ENCODE data around the gene SRGAP2C. TPM values are rescaled to one million over a fixed set of nuclear protein-coding genes. Genes with fewer than 3 reads are reported as not detected.
"Not testable (repeated sequence)": the region's sequence is repeated elsewhere in the genome, so short reads cannot be mapped to it uniquely, and the experiment has no call there.

Gene SRGAP2C
- polyA plus RNA-seq, 2 of the 4 experiments (the other 2 are of a cell fraction) = 5.8 to 8.3 TPM

DNA sequence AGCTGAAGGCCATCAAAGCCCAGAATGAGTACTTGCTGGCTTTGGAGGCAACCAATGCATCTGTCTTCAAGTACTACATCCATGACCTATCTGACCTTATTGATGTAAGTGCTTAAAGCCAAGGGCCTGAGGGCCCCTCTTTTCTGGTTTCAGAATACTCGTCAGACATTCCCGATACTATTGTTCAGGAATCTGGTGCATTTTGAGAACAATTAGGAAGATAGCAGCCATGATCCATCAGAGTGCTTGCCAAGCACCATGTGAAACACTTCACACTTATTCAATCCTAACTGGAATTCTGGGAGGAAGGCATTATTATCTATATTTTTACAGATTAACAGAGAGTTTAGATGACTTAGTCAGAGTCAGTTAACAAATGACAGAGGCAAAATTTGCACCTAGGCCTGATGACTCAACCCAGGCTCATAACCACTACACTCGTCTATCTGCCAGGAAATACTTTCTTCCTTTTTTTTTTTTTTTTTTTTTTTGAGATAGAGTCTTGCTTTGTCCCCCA lies 190.1 kb downstream of the SRGAP2C start:
- H3K27ac ChIP-seq; H3K4me3 ChIP-seq; H3K4me1 ChIP-seq; H3K4me2 ChIP-seq; CTCF ChIA-PET; POLR2A ChIA-PET; H3K9me3 ChIP-seq; DNase-seq (ENCODE audit: low read depth in 1 of 2, low spot score in 1 of 2); FAIRE-seq: not testable (repeated sequence)
- peak; percentile 23 to 56; a peak in 2 of 6 replicates for ATAC-seq
- 93% methylated on average over 2 of the region's 3 CpGs for WGBS (ENCODE audit: missing lambda C conversion rate)

DNA sequence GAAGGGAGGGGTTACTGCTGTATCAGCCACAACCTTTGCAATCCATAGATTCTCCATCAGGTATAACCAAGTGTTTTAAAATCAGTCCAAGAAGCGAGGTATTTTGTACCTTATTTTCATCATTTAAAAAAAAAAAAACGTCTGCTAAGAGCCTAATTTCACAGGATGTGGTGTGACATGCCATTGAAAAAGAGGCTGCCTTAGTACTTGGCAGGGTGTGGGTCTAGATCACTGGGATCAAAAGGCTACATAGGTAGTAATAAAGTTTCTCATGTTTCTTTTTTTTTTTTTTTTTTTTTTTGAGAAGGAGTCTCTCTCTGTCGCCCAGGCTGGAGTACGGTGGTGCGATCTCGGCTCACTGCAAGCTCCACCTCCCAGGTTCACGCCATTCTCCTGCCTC lies 192.2 kb downstream of the SRGAP2C start:
- H3K4me1 ChIP-seq; CTCF ChIA-PET; DNase-seq (ENCODE audit: low read depth in 1 of 2, low spot score in 1 of 2); H3K9me3 ChIP-seq; H3K4me3 ChIP-seq; FAIRE-seq; ATAC-seq; H3K4me2 ChIP-seq; H3K27ac ChIP-seq; POLR2A ChIA-PET: not testable (repeated sequence)
- 100% methylated on average over 1 of the region's 7 CpGs for WGBS (ENCODE audit: missing lambda C conversion rate)

DNA sequence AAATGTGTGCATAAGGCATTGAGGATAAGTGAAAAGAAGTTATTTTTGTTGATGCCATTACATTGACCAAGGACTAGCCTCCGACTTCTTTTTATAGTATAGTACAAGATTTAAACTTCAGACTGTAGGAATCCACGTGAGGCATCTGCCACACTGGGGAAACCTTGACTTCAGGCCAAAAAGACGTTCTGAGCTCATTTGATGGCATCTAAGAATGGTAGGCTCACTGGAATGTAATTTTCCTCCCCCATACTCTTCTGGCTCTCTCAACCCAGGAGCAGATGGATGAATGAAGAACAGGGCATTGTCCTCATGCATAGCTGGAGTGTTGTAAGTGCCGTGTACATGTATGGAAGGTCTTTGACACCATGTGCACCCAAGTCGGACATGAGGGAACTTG lies 194.0 kb downstream of the SRGAP2C start:
- CTCF ChIA-PET = not testable (repeated sequence)

DNA sequence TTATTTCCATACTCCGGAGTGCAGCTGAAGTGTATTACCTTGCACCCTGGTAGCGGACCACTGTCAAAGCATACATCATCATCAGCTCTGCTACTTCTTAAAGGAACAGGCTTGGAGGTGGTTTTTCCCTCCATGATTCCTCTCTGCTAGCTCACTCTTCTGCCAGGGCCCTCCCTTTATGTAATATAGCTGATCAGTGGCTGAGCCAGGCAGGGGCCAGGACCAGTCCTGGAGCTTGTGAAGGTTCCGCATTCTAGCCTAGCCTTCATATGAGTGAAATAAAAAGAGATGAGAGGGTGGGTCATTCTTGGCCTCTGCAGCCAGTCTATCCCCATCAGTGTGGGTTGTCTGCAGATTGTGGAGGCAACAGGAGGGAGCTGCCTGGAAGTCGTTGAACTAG lies 200.0 kb downstream of the SRGAP2C start:
- ATAC-seq; H3K4me2 ChIP-seq; H3K27ac ChIP-seq; H3K4me3 ChIP-seq; POLR2A ChIA-PET; H3K9me3 ChIP-seq; H3K4me1 ChIP-seq; DNase-seq (ENCODE audit: low read depth in 1 of 2, low spot score in 1 of 2); FAIRE-seq; CTCF ChIA-PET: not testable (repeated sequence)
- WGBS (ENCODE audit: missing lambda C conversion rate) = 94% methylated on average over 3 of the region's 4 CpGs

More for the DNA sequence above, 194.0 kb downstream of the SRGAP2C start:
- H3K27ac ChIP-seq; H3K4me3 ChIP-seq; H3K9me3 ChIP-seq; ATAC-seq; H3K4me2 ChIP-seq; DNase-seq (ENCODE audit: low read depth in 1 of 2, low spot score in 1 of 2); FAIRE-seq; H3K4me1 ChIP-seq; POLR2A ChIA-PET: not testable (repeated sequence)
- WGBS (ENCODE audit: missing lambda C conversion rate) = 91% methylated on average over 5 of the region's 5 CpGs

DNA sequence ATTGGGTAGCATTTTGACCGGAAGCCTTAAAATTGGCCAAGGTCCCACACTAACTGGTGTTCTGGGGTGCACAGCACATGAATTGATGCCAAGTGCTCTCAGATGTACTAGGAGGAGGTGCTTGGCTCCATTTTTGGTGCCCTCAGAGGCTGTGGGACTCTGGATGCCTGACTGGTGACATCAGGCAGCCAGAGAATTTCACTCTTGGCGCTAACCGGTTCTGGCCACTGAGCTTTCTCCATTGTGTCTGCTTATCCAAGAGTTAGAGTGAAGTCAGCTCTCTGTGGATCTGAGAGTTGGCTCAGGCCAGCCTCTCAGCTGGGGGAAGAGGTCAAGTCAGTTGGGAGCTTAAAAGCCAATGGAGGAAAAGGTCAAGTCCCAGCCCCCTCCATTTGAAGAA lies 200.4 kb downstream of the SRGAP2C start:
- H3K4me3 ChIP-seq; ATAC-seq; H3K27ac ChIP-seq; H3K4me1 ChIP-seq; DNase-seq (ENCODE audit: low read depth in 1 of 2, low spot score in 1 of 2); POLR2A ChIA-PET; CTCF ChIA-PET; H3K9me3 ChIP-seq; FAIRE-seq; H3K4me2 ChIP-seq: not testable (repeated sequence)
- no CpG with 5 or more reads among the region's 3 CpGs for WGBS (ENCODE audit: missing lambda C conversion rate)

DNA sequence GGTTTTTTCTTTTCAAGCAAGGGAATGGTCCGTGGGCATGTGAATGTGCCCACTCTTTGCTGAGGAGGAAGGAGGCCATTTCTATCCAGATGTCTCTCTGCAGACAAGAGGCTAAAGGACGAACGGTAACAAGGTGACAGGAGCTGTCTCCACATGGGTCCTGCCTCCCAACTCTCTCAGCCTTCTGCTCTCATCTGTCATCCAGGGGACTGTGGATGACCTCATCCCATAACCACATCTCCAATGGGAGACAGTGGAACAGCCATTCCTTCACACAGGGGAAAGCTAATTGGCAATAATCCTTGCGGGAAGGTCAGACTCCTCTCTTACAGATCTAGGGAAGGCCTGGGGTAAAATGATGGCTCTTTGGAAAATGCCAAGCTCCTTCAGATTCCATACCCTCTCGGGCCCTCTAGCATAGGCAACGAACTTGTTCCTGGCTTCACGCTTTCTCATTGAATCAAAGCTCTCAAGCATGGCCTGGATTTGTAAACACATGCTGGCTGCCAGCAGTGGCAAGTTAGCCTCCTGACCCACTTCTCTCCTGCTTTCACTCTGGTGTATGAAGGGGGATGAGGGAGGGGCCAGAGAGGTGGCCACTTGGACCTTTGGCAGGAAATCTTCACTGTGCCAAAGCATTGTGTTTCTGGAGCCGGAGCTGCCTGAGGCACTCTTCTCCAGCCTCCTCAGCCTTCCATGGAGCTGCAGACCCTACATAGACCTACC lies 201.0 kb downstream of the SRGAP2C start:
- H3K4me1 ChIP-seq; DNase-seq (ENCODE audit: low read depth in 1 of 2, low spot score in 1 of 2); H3K9me3 ChIP-seq; CTCF ChIA-PET; H3K4me2 ChIP-seq; POLR2A ChIA-PET; ATAC-seq; H3K27ac ChIP-seq; H3K4me3 ChIP-seq; FAIRE-seq: not testable (repeated sequence)
- 90% methylated on average over 3 of the region's 8 CpGs for WGBS (ENCODE audit: missing lambda C conversion rate)

DNA sequence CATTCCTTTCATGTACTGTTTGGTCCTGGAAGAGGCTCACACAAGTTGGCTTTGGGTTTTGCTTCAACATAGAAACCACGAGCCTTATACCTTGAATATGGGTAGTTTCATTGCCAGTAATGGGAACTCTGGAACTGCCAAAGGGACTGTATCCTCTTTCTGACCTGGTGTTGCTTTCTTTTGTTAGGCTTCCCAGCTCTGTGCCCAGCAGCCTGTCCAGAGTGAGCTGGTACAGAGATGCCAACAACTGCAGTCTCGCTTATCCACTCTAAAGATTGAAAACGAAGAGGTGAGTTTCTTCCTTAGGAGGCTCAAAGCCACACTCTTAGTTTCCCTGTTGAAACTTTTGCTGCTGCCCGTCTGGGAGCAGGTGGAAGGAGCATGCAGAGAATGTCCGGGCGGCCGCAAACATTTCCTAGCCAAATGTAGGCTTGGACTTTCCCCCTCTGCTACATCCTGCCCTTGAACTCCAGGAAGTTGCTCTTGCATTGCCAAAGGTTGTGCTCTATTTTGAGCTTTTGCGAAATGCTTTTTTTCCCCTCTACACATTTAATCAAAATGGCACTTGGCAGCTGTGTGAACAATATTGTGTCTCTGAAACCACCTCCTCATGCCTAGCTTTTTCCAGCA lies 201.7 kb downstream of the SRGAP2C start:
- H3K27ac ChIP-seq; DNase-seq (ENCODE audit: low read depth in 1 of 2, low spot score in 1 of 2); H3K4me2 ChIP-seq; CTCF ChIA-PET; H3K4me1 ChIP-seq; ATAC-seq; H3K9me3 ChIP-seq; FAIRE-seq; POLR2A ChIA-PET; H3K4me3 ChIP-seq: not testable (repeated sequence)
- no CpG with 5 or more reads among the region's 8 CpGs for WGBS (ENCODE audit: missing lambda C conversion rate)

DNA sequence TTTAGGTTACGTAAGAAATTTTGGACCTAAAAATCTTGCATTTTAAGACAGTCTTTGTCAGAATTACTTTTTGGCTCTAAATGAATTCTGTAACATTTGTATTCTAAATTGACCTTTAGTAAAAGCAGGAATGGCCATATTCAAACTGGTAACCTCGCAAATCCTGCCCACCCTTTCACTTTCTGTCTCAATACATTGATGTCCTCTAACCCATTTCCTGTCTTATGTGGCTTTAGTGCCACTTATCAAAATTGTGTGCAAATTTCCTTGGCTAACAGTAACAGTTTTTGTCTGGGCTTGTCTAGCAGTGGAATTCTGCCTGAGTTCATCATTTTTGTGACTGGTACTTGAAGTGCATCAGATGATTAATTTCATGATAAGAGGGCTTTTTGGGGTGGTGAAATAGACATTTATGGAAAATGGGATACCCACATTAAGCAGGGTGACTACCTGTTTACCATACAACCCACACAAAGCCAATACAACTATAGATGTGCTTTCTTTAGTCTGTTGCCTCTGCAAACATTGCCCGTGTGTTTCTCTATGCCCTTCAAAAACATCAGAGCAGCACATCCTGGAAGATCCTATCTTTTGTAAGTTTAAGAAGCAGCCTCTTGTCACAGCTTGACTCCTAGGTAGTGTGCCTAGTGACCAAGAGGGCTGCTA lies 205.3 kb downstream of the SRGAP2C start:
- H3K27ac ChIP-seq; DNase-seq (ENCODE audit: low read depth in 1 of 2, low spot score in 1 of 2); H3K4me1 ChIP-seq; H3K4me3 ChIP-seq; ATAC-seq; H3K9me3 ChIP-seq; CTCF ChIA-PET; H3K4me2 ChIP-seq; FAIRE-seq; POLR2A ChIA-PET: not testable (repeated sequence)
- no CpG with 5 or more reads among the region's 3 CpGs for WGBS (ENCODE audit: missing lambda C conversion rate)

DNA sequence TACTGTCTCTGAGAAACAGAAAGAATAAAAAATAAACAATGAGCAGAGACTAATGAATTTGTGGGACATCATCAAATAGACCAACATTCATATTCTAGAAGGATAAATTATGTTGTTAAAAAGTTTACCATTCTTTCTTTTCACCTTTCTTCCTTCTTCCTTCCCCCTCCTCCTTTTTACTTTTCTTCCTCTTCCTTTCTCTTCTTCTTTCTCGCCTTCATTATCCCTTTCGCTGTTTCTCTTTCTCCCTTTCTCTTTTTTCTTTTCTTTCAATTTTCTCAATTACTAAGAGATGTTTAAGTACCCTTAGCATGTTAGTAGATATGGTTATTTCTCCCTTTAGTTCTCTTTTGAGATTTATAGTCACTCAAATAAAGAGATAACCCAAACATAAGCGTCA lies 207.4 kb downstream of the SRGAP2C start:
- WGBS (ENCODE audit: missing lambda C conversion rate) = 94% methylated on average over 3 of the region's 3 CpGs

DNA sequence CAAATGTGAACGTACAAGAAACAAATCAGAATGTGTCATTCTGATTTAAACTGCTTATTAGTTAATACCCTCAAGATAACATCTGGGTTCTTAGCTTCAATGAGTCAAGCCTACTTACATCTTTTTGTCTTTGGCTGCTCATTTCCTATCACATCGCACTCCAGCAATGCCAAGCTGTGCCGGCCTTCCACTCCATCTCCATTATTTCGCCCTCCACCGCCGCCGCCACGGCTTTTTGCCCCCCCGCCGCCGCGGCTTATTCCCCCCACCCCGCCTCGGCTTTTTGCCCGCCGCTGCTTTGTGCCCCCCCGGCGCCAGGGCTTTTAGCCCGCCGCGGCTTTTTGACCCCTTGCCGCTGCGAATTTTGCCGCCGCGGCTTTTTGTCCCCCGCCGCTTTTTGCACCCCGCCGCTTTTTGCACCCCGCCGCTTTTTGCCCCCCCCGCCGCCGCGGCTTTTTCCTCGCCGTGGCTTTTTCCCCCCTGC lies 211.0 kb downstream of the SRGAP2C start:
- ATAC-seq; CTCF ChIA-PET; H3K9me3 ChIP-seq; DNase-seq (ENCODE audit: low read depth in 1 of 2, low spot score in 1 of 2); FAIRE-seq; POLR2A ChIA-PET; H3K4me1 ChIP-seq: not testable (repeated sequence)
- Histone ChIP-seq H3K27ac (peak overlapping the region in 1 of 2 experiments; percentile 85; a peak in 3 of 6 replicates), H3K4me2 (peak overlapping the region; percentile 73), H3K4me3 (peak overlapping the region; percentile 57)
- 9% methylated on average over 3 of the region's 38 CpGs for WGBS (ENCODE audit: missing lambda C conversion rate)

More for the DNA sequence above, 207.4 kb downstream of the SRGAP2C start:
- CTCF ChIA-PET; H3K9me3 ChIP-seq; ATAC-seq; POLR2A ChIA-PET; H3K4me3 ChIP-seq; FAIRE-seq; H3K27ac ChIP-seq; H3K4me2 ChIP-seq; DNase-seq (ENCODE audit: low read depth in 1 of 2, low spot score in 1 of 2); H3K4me1 ChIP-seq: not testable (repeated sequence)
